GM10266 (cell line): ENCODE data around the gene HMGCS2.

Experiments
- DNase-seq: peaks from one replicate; pipeline ENCODE4 v3.0.0; 2012; ENCODE audit errors: extremely low spot score
- CTCF ChIP-seq: IDR thresholded peaks from 2 replicates; pipeline ENCODE4 v1.5.1; 2012; ENCODE audit warnings: mild to moderate bottlenecking, low read depth; ENCODE audit not compliant: control insufficient read depth, insufficient read depth; ENCODE audit errors: missing control alignments

HMGCS2 gene

GRCh38 chr1:119768778-119769177 lies at the start of gene HMGCS2:
Gene HMGCS2, minus strand, starts transcription at chr1:119768905. Its CDS starts 61 bp downstream, at chr1:119768844.
- no peak for DNase-seq
- no peak for TF ChIP-seq CTCF

GRCh38 chr1:119818181-119818580 lies 49.5 kb upstream of the HMGCS2 start:
- no peak for TF ChIP-seq CTCF
- DNase-seq, result no peak

GRCh38 chr1:119816407-119816806 lies 47.7 kb upstream of the HMGCS2 start:
- DNase-seq, result no peak
- no peak for TF ChIP-seq CTCF

- TF ChIP-seq CTCF, result no peak
- no peak for DNase-seq
Observed at GRCh38 chr1:119815928-119816327, 47.2 kb upstream of the HMGCS2 start.

GRCh38 chr1:119815361-119815760 lies 46.7 kb upstream of the HMGCS2 start:
- no peak for TF ChIP-seq CTCF
- DNase-seq, result no peak

- DNase-seq, result no peak
- no peak for TF ChIP-seq CTCF
Observed at GRCh38 chr1:119814288-119814687, 45.6 kb upstream of the HMGCS2 start.

GRCh38 chr1:119811985-119812557 lies 43.4 kb upstream of the HMGCS2 start:
- no peak for TF ChIP-seq CTCF
- DNase-seq, result no peak
